Nephron progenitor cell (in vitro differentiated cells): ENCODE measurements around the gene NCOA4.

Experiments used
- DNase-seq: peaks from one replicate; pipeline ENCODE4 v3.0.0; 2021
- H3K27ac Mint-ChIP-seq: 2 replicates; pipeline ENCODE4 v1.8.0; 2021; ENCODE audit warnings: mild to moderate bottlenecking, moderate library complexity, mixed read lengths
- H3K27me3 Mint-ChIP-seq: 2 replicates; pipeline ENCODE4 v1.8.0; 2021; ENCODE audit warnings: mild to moderate bottlenecking, low read depth, mixed read lengths; ENCODE audit not compliant: poor library complexity
- H3K36me3 Mint-ChIP-seq: 2 replicates; pipeline ENCODE4 v1.8.0; 2021; ENCODE audit warnings: low read depth, mixed read lengths
- H3K4me1 Mint-ChIP-seq: 2 replicates; pipeline ENCODE4 v1.8.0; 2021; ENCODE audit warnings: mixed read lengths
- H3K4me3 Mint-ChIP-seq: 2 replicates; pipeline ENCODE4 v1.8.0; 2021; ENCODE audit warnings: mild to moderate bottlenecking, moderate library complexity, mixed read lengths
- H3K9me3 Mint-ChIP-seq: 2 replicates; pipeline ENCODE4 v1.8.0; 2021; ENCODE audit warnings: mild to moderate bottlenecking, moderate library complexity, mixed read lengths
- TF ChIP-seq, protein P1 (sequence below): fragments of 200-600 bp; sonication (generic); IDR thresholded peaks from 2 replicates; pipeline ENCODE4 v1.5.0; 2021; ENCODE audit warnings: antibody characterized with exemption

The NCOA4 gene

DNA sequence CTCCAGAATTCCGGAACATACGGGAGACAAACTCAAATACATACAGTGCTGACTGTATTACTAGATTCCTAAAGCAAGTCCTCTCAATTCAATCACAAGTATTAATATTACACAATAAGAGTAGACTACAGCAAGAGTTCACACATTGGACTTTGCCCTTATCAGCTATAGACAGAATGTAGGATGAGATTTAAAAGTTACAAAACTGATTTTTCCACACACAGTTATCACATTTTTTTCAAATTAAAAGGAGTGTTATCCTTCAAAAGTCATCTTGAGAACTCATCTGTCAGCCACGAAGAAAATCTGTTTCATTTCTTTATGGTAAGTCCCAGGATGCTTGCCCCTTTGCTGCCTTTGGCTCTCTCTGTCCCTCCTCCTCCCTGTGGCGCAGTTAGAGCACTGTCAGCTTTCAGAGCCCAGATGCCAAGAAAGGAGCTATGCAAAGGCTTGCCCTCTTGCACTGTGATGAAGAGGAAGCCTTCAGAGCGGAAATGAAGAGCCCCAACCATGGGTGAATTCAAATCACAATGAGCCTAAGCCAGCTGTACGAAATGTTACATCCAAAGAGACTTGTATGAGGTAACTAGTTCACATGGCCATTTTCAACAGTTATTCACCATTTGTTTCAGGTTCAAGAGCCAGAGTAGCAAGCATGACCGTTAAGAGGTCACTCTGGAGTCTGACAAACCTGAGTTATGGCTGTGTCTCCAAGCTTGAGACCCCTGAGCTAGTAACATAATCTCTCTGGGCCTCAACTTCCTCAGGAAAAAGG is 10.7 kb downstream of the NCOA4 start:
- H3K9me3 Mint-ChIP-seq, result no peaks in the 10 kb centered on the region
- H3K27me3 Mint-ChIP-seq, result no peaks in the 10 kb centered on the region
- TF ChIP-seq, protein P1, sequence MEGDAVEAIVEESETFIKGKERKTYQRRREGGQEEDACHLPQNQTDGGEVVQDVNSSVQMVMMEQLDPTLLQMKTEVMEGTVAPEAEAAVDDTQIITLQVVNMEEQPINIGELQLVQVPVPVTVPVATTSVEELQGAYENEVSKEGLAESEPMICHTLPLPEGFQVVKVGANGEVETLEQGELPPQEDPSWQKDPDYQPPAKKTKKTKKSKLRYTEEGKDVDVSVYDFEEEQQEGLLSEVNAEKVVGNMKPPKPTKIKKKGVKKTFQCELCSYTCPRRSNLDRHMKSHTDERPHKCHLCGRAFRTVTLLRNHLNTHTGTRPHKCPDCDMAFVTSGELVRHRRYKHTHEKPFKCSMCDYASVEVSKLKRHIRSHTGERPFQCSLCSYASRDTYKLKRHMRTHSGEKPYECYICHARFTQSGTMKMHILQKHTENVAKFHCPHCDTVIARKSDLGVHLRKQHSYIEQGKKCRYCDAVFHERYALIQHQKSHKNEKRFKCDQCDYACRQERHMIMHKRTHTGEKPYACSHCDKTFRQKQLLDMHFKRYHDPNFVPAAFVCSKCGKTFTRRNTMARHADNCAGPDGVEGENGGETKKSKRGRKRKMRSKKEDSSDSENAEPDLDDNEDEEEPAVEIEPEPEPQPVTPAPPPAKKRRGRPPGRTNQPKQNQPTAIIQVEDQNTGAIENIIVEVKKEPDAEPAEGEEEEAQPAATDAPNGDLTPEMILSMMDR, result no peak
- no peak for DNase-seq
- peak overlapping the region; percentile 60 for H3K4me3 Mint-ChIP-seq
- peak overlapping the region; percentile 94 for H3K27ac Mint-ChIP-seq
- peaks cover 64% of the 10 kb centered on the region for H3K4me1 Mint-ChIP-seq
- H3K36me3 Mint-ChIP-seq, result peaks cover 26% of the 10 kb centered on the region

DNA sequence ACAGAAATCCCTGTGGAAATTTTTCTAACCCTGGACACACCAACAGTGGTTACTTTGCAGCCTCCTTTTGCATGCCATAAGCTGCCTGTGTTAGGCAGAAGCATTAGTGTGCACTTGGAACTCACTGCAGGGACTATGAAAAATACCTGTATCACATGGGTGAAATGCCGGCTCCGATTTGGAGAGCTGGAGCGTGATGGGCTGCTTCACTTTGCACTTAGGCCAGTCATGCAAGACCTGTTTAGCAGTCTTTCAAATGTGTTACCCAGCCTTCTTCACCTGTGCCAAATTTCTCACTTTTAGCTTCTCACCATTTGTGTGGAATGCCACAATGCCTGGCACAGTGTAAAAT is 11.3 kb downstream of the NCOA4 start:
- no peaks in the 10 kb centered on the region for H3K9me3 Mint-ChIP-seq
- no peak overlapping the region for H3K27ac Mint-ChIP-seq
- H3K36me3 Mint-ChIP-seq, result peaks cover 32% of the 10 kb centered on the region
- DNase-seq, result no peak
- H3K4me1 Mint-ChIP-seq, result peaks cover 58% of the 10 kb centered on the region
- no peaks in the 10 kb centered on the region for H3K27me3 Mint-ChIP-seq
- peak overlapping the region; percentile 60 for H3K4me3 Mint-ChIP-seq
- TF ChIP-seq, protein P1, result no peak

DNA sequence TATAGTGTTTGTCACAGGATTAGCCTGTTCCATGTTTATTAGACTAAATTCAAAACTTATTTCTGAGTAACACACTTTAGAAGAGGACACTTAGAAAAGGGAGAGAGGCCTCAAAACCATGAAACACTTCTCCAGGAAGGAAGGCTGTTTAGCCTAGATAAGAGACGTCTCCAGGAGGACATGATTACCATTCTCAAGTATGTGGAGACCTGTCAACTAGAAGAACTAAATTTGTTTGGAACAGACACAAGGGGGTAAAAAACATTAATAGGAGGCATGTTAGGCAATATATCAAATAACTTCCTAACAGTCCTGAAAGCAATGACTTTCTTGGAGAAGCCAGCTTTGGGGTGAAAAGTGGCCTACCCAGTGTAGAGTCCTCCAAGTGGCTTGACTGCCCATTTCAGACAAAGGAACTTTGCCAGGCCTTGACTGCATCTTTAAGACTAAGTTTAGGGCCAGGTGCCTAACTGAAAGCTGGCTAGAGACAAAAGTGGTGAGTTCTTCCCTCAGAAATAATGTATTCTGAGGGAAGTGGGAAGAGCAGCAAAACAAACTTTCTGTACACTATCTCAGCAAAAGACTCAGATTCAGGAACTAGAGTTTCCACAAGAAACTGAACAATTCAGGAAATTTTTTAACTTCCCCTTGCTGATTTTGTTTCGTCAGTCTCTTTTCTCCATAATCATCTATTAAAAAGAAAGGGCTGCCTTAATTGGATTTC is 11.8 kb downstream of the NCOA4 start:
- Mint-ChIP-seq H3K27ac (no peak overlapping the region), H3K9me3 (no peaks in the 10 kb centered on the region), H3K4me1 (peaks cover 52% of the 10 kb centered on the region), H3K36me3 (peaks cover 35% of the 10 kb centered on the region), H3K27me3 (no peaks in the 10 kb centered on the region), H3K4me3 (no peak overlapping the region)
- TF ChIP-seq, protein P1, result no peak
- no peak for DNase-seq

DNA sequence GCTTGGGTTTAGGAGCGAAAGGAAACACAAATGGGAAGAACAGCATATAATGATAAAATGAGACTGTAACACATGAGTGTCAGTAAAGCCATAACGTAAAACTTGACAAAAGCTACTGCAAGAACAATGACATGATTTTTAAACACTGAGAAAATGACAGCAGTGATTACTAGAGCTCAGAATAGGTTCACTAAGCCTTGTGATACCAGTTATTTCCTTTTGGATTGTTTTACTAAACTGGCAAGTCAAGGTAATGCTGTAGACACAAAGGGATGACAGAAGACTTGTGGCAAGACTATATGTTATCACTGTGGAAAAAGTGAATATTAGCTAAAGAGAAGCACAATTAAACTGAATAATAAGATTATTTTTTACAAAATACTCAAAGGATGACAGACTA is 12.7 kb downstream of the NCOA4 start:
- H3K9me3 Mint-ChIP-seq, result no peaks in the 10 kb centered on the region
- H3K4me3 Mint-ChIP-seq, result no peak overlapping the region
- no peaks in the 10 kb centered on the region for H3K27me3 Mint-ChIP-seq
- H3K4me1 Mint-ChIP-seq, result peaks cover 48% of the 10 kb centered on the region
- peaks cover 41% of the 10 kb centered on the region for H3K36me3 Mint-ChIP-seq
- TF ChIP-seq, protein P1, result no peak
- DNase-seq, result no peak
- no peak overlapping the region for H3K27ac Mint-ChIP-seq

DNA sequence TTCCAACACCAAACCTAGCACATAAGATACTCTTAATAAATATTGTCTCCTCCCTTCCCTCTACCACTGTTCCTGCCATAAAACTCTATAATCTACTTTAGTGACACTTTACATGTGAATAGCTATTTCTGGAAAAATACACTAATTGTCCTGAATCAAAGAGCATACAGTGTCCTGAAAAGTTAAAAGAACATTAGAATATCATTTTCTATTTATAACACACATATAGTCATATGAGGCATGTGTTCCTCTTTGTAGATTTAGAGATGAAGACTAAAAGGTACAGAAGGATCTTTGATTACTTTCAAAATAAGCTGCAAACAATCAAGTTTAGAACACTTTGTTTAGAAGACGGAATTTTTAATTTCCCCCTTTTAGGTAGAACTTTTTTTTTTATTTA is 13.6 kb downstream of the NCOA4 start:
- Mint-ChIP-seq H3K9me3 (no peaks in the 10 kb centered on the region), H3K4me1 (peaks cover 39% of the 10 kb centered on the region), H3K4me3 (no peak overlapping the region), H3K27ac (no peak overlapping the region), H3K36me3 (peaks cover 45% of the 10 kb centered on the region), H3K27me3 (no peaks in the 10 kb centered on the region)
- no peak for DNase-seq
- TF ChIP-seq, protein P1, result no peak
